Breast epithelium (tissue), 3 donors: ENCODE measurements around the gene LST1.

ENCODE experiments used
- CTCF ChIP-seq, 3 donors: fragments of 450-650 bp; IDR thresholded peaks; one replicate each; pipeline ENCODE4 v1.5.1; 2016 to 2017; ENCODE audit warnings: antibody characterized with exemption in 3 of 3, mild to moderate bottlenecking in 3 of 3, moderate library complexity in 3 of 3
- POLR2AphosphoS5 ChIP-seq, 3 donors: sonication (generic); formaldehyde crosslinking; IDR thresholded peaks; one replicate each; pipeline ENCODE4 v1.6.1; 2017; ENCODE audit warnings: antibody characterized with exemption in 3 of 3

GRCh38 chr6:31614075-31614619 lies 28.1 kb downstream of the LST1 start:
- TF ChIP-seq CTCF (IDR thresholded peaks at IDR 0.05) (no peak), POLR2AphosphoS5 (IDR thresholded peaks at IDR 0.05) (no peak)
